Activated T-cell treated with anti-CD3 and anti-CD28 coated beads, Interleukin-2, amount 50 U/mL, for 4 hours (primary cell): Measurements from ENCODE around the gene ARID1B. TPM values are rescaled to one million over a fixed set of nuclear protein-coding genes. Genes with fewer than 3 reads are reported as not detected.

ENCODE experiments used
- ATAC-seq, 2 donors: fragments of 200-7000 bp; cut with Tn5 transposase; one replicate each; pipeline ENCODE4 v1.10.0; 2021
- DNase-seq: peaks from one replicate; pipeline ENCODE4 v3.0.0-alpha.2; 2020
- H3K27me3 Mint-ChIP-seq: one replicate; pipeline ENCODE4 v1.8.0; 2021; ENCODE audit warnings: low read depth, mixed read lengths
- H3K36me3 Mint-ChIP-seq: one replicate; pipeline ENCODE4 v1.8.0; 2022; ENCODE audit warnings: mixed read lengths; ENCODE audit not compliant: insufficient read depth
- H3K4me1 Mint-ChIP-seq: one replicate; pipeline ENCODE4 v1.8.0; 2021; ENCODE audit warnings: low read depth, mixed read lengths
- H3K4me3 Mint-ChIP-seq: one replicate; pipeline ENCODE4 v1.8.0; 2021; ENCODE audit warnings: mild to moderate bottlenecking, moderate library complexity, mixed read lengths
- H3K9me3 Mint-ChIP-seq: one replicate; pipeline ENCODE4 v1.8.0; 2021; ENCODE audit warnings: mixed read lengths
- total RNA-seq, 3 donors: library from RNA; stranded (reverse); gene quantifications; one replicate each; pipeline ENCODE4 v1.2.1, GENCODE V29; 2021

The ARID1B gene
- total RNA-seq, 3 donors from 2014 or later: 45.6 to 46.6 (median 46.0) TPM

DNA sequence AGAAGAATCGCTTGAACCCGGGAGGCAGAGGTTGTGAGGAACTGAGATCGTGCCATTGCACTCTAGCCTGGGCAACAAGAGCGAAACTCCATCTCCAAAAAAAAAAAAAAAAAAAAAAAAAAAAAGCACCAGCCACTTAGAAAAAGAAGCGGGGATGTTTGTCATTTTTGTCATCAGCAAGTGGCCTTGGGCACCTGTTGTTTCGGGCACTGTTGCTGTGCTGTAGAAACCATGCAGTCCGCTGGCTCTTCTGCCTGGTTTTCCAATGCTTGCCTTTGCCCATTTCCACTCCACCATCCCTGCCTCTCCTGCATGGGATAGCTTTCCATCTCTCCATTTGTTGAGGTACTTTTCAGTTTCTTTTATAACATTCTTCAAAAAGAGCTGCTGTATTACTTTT is 129.3 kb downstream of the ARID1B start:
- H3K27me3 Mint-ChIP-seq: no peaks in the 10 kb centered on the region
- peaks cover 22% of the 10 kb centered on the region for H3K36me3 Mint-ChIP-seq
- ATAC-seq (no peak), DNase-seq (no peak)
- no peak overlapping the region for H3K4me3 Mint-ChIP-seq
- no peaks in the 10 kb centered on the region for H3K9me3 Mint-ChIP-seq
- H3K4me1 Mint-ChIP-seq: peaks cover 56% of the 10 kb centered on the region

- no peak overlapping the region for H3K4me3 Mint-ChIP-seq
- ATAC-seq (no peak), DNase-seq (no peak)
These were observed 132.2 kb downstream of the ARID1B start for GRCh38 chr6:156909212-156910010.

GRCh38 chr6:156910011-156910334 is 132.8 kb downstream of the ARID1B start:
- DNase-seq (no peak), ATAC-seq (no peak)
- Mint-ChIP-seq H3K9me3 (no peaks in the 10 kb centered on the region), H3K4me3 (no peak overlapping the region), H3K27me3 (no peaks in the 10 kb centered on the region), H3K4me1 (peaks cover 66% of the 10 kb centered on the region), H3K36me3 (peaks cover 19% of the 10 kb centered on the region)

More at GRCh38 chr6:156909212-156910010, 132.2 kb downstream of the ARID1B start:
- H3K4me1 Mint-ChIP-seq: peaks cover 62% of the 10 kb centered on the region
- H3K27me3 Mint-ChIP-seq: no peaks in the 10 kb centered on the region
- peaks cover 19% of the 10 kb centered on the region for H3K36me3 Mint-ChIP-seq
- no peaks in the 10 kb centered on the region for H3K9me3 Mint-ChIP-seq

DNA sequence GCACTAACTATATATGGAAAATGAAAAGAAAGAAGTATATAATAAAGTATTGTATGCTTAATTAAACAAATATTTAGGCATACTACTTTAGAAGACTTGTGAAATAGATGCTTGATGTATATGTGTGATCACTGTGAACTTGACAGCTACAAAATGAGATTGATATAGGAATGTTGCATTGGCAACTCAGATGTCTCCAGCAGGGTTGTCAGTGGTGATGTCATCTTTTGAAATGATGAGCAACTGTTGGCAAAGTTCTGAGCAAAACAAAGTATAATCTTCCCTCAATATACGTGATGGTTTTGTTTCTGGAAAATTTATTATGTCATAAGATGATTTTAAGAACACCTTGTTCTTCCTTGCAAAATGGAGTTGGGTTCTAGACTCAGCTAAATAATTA is 133.8 kb downstream of the ARID1B start:
- Mint-ChIP-seq H3K9me3 (no peaks in the 10 kb centered on the region), H3K36me3 (peaks cover 17% of the 10 kb centered on the region), H3K4me3 (no peak overlapping the region), H3K4me1 (peaks cover 62% of the 10 kb centered on the region), H3K27me3 (no peaks in the 10 kb centered on the region)
- peak in 1 of 2 donors; percentile 18 for ATAC-seq
- DNase-seq: no peak

- Mint-ChIP-seq H3K9me3 (no peaks in the 10 kb centered on the region), H3K4me1 (peaks cover 65% of the 10 kb centered on the region), H3K4me3 (no peak overlapping the region), H3K27me3 (no peaks in the 10 kb centered on the region), H3K36me3 (peaks cover 18% of the 10 kb centered on the region)
- ATAC-seq: no peak
- no peak for DNase-seq
These were observed 134.4 kb downstream of the ARID1B start for GRCh38 chr6:156911581-156911980.

- Mint-ChIP-seq H3K27me3 (no peaks in the 10 kb centered on the region), H3K36me3 (peaks cover 18% of the 10 kb centered on the region), H3K4me1 (peaks cover 70% of the 10 kb centered on the region), H3K4me3 (no peak overlapping the region), H3K9me3 (no peaks in the 10 kb centered on the region)
- DNase-seq: no peak
- no peak for ATAC-seq
These were observed 135.3 kb downstream of the ARID1B start for GRCh38 chr6:156912431-156912830.

- H3K4me3 Mint-ChIP-seq: no peak overlapping the region
- no peaks in the 10 kb centered on the region for H3K9me3 Mint-ChIP-seq
- DNase-seq (no peak), ATAC-seq (no peak)
- no peaks in the 10 kb centered on the region for H3K27me3 Mint-ChIP-seq
- peaks cover 70% of the 10 kb centered on the region for H3K4me1 Mint-ChIP-seq
- H3K36me3 Mint-ChIP-seq: peaks cover 23% of the 10 kb centered on the region
These were observed 137.0 kb downstream of the ARID1B start for GRCh38 chr6:156914181-156914580.

DNA sequence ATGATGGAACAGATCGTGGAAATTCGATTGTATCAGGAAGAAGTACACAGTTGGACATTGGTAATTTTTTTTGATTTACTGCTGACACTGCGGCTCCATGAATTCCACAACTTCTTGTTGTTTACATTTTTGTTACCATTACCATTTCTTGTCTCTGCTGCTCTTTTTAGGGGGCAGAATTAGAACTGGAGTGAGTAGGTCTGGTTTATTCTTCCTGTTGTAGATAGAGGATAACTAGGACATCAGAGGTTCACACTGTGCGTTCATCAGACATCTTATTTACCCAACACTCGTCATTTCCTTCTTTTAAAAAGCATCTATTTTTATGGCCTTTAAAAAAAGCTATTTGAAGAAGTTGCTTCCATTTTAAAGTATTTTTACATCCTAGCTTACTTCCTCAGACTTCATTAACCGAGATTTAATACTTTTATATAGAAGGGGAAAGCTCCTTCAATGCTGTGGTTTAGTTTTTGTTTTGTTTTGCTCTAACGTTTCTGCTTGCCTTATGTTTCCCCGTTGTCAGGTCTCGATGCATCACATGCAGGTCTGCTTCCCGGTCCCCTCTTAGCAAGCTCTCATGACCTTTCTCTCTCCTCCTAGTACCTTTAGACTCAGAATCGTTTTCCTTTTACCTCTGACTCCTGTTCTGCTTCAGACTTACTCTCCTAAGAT is 139.1 kb downstream of the ARID1B start:
- H3K4me1 Mint-ChIP-seq: peaks cover 69% of the 10 kb centered on the region
- no peaks in the 10 kb centered on the region for H3K9me3 Mint-ChIP-seq
- no peak overlapping the region for H3K4me3 Mint-ChIP-seq

GRCh38 chr6:156917213-156917612 is 140.0 kb downstream of the ARID1B start:
- Mint-ChIP-seq H3K4me1 (peaks cover 67% of the 10 kb centered on the region), H3K36me3 (peaks cover 24% of the 10 kb centered on the region), H3K27me3 (no peaks in the 10 kb centered on the region), H3K4me3 (no peak overlapping the region), H3K9me3 (no peaks in the 10 kb centered on the region)
- no peak for ATAC-seq
- no peak for DNase-seq

More for the DNA sequence above, 139.1 kb downstream of the ARID1B start:
- ATAC-seq (peak in 1 of 2 donors; percentile 14), DNase-seq (no peak)
- H3K27me3 Mint-ChIP-seq: no peaks in the 10 kb centered on the region
- peaks cover 24% of the 10 kb centered on the region for H3K36me3 Mint-ChIP-seq

DNA sequence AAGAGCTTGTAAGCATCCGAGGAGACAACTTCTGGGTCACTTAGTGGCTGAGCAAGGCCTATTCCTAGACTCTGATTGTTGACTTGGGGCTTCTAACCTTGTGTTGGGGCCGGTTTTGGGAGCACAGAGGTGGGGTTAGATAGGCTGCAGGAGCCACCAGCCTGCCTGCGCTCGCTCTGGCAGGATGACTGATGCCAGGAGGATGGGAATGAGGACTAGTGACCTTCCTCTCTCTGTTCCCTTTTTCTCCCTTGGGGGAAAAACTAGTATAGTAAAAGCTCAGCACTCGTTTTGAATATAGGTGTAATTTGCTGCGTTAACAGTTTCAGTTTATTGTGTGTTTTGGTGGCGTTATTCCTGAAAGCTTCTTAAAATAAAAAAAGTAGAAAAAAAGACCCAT is 141.5 kb downstream of the ARID1B start:
- no peaks in the 10 kb centered on the region for H3K9me3 Mint-ChIP-seq
- no peak for DNase-seq

DNA sequence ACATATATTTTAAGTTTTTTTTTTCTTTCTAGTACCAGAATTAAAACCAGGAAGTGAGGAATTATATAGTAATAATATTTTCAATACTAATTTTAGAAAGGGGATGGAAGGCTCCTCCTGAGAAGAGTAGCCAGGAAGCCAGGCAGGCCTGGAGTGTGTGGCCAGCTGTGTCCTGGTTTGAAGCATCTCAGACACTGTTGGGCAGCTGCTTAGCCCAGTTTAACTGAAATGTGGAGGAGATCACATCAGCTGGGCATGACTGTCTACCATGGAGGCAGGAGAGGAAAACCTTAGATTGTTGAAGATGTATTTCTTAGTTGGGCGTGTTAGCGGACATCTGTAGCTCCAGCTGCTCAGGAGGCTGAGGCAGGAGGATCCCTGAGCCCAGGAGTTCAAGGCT is 142.2 kb downstream of the ARID1B start:
- no peaks in the 10 kb centered on the region for H3K27me3 Mint-ChIP-seq
- peaks cover 16% of the 10 kb centered on the region for H3K36me3 Mint-ChIP-seq
- H3K9me3 Mint-ChIP-seq: no peaks in the 10 kb centered on the region
- no peak for ATAC-seq
- DNase-seq: no peak
- no peak overlapping the region for H3K4me3 Mint-ChIP-seq
- peaks cover 59% of the 10 kb centered on the region for H3K4me1 Mint-ChIP-seq

More for the DNA sequence above, 141.5 kb downstream of the ARID1B start:
- Mint-ChIP-seq H3K4me3 (no peak overlapping the region), H3K27me3 (no peaks in the 10 kb centered on the region), H3K4me1 (peaks cover 61% of the 10 kb centered on the region), H3K36me3 (peaks cover 18% of the 10 kb centered on the region)
- no peak for ATAC-seq

GRCh38 chr6:156919814-156920369 is 142.7 kb downstream of the ARID1B start:
- H3K9me3 Mint-ChIP-seq: no peaks in the 10 kb centered on the region
- no peaks in the 10 kb centered on the region for H3K27me3 Mint-ChIP-seq
- H3K4me1 Mint-ChIP-seq: peaks cover 59% of the 10 kb centered on the region
- H3K36me3 Mint-ChIP-seq: peaks cover 13% of the 10 kb centered on the region
- no peak for ATAC-seq
- DNase-seq: no peak
- H3K4me3 Mint-ChIP-seq: no peak overlapping the region

GRCh38 chr6:156924246-156924645 is 147.1 kb downstream of the ARID1B start:
- peaks cover 3% of the 10 kb centered on the region for H3K36me3 Mint-ChIP-seq
- DNase-seq: no peak
- H3K4me1 Mint-ChIP-seq: peaks cover 62% of the 10 kb centered on the region
- no peaks in the 10 kb centered on the region for H3K27me3 Mint-ChIP-seq
- no peak overlapping the region for H3K4me3 Mint-ChIP-seq
- no peaks in the 10 kb centered on the region for H3K9me3 Mint-ChIP-seq
- no peak for ATAC-seq

- Mint-ChIP-seq H3K36me3 (peaks cover 9% of the 10 kb centered on the region), H3K27me3 (no peaks in the 10 kb centered on the region), H3K4me3 (no peak overlapping the region), H3K4me1 (peaks cover 61% of the 10 kb centered on the region), H3K9me3 (no peaks in the 10 kb centered on the region)
- DNase-seq: no peak
- ATAC-seq: no peak
These were observed 147.8 kb downstream of the ARID1B start for GRCh38 chr6:156925026-156925425.
